H9 (cell line): ENCODE results near the gene MAP3K7CL. TPM values are rescaled to one million over a fixed set of nuclear protein-coding genes. Genes with fewer than 3 reads are reported as not detected.

ENCODE experiments used
- DNase-seq: peaks from one replicate; pipeline ENCODE4 v3.0.0-alpha.2; 2017
- H2AFZ ChIP-seq: one replicate; pipeline ENCODE4 v1.6.1; 2013; ENCODE audit warnings: mild to moderate bottlenecking, low read length, control low read depth, moderate library complexity
- H2AK5ac ChIP-seq: 2 replicates; pipeline ENCODE4 v1.6.1; 2013; ENCODE audit warnings: low read length, control low read depth, mixed read lengths; ENCODE audit not compliant: insufficient read length
- H2BK120ac ChIP-seq: one replicate; pipeline ENCODE4 v1.6.1; 2013; ENCODE audit warnings: low read depth, mild to moderate bottlenecking, low read length, control low read depth, inconsistent platforms; ENCODE audit not compliant: poor library complexity, severe bottlenecking
- H2BK12ac ChIP-seq: 2 replicates; pipeline ENCODE4 v1.6.1; 2013; ENCODE audit warnings: low read length, control low read depth, mixed read lengths, low read depth; ENCODE audit not compliant: insufficient read length
- H2BK15ac ChIP-seq: 2 replicates; pipeline ENCODE4 v1.6.1; 2013; ENCODE audit warnings: low read depth, low read length, control low read depth
- H2BK20ac ChIP-seq: one replicate; pipeline ENCODE4 v1.6.1; 2013; ENCODE audit warnings: low read depth, mild to moderate bottlenecking, low read length, control low read depth, inconsistent platforms; ENCODE audit not compliant: poor library complexity, severe bottlenecking
- H2BK5ac ChIP-seq: 2 replicates; pipeline ENCODE4 v1.6.1; 2013; ENCODE audit warnings: low read length, control low read depth, mixed read lengths; ENCODE audit not compliant: insufficient read length
- H3K14ac ChIP-seq: 2 replicates; pipeline ENCODE4 v1.6.1; 2013; ENCODE audit warnings: low read length, control low read depth; ENCODE audit not compliant: insufficient read depth
- H3K18ac ChIP-seq: 2 replicates; pipeline ENCODE4 v1.6.1; 2013; ENCODE audit warnings: low read depth, mild to moderate bottlenecking, mixed read lengths, low read length, control low read depth; ENCODE audit not compliant: insufficient read length
- H3K23ac ChIP-seq: 2 replicates; pipeline ENCODE4 v1.6.1; 2013; ENCODE audit warnings: low read length, control low read depth, mixed read lengths, low read depth; ENCODE audit not compliant: insufficient read length
- H3K23me2 ChIP-seq: 2 replicates; pipeline ENCODE4 v1.6.1; 2013; ENCODE audit warnings: low read depth, mild to moderate bottlenecking, mixed read lengths, low read length, control low read depth; ENCODE audit not compliant: insufficient read length, poor library complexity, severe bottlenecking
- H3K27ac ChIP-seq: 2 replicates; pipeline ENCODE4 v1.5.1; 2013; ENCODE audit warnings: low read length, control low read depth, mixed read lengths, low read depth; ENCODE audit not compliant: insufficient read length
- H3K27me3 ChIP-seq: 2 replicates; pipeline ENCODE4 v1.6.1; 2013; ENCODE audit warnings: low read length, control low read depth, inconsistent platforms; ENCODE audit not compliant: insufficient read depth
- H3K4ac ChIP-seq: 2 replicates; pipeline ENCODE4 v1.6.1; 2013; ENCODE audit warnings: low read depth, mild to moderate bottlenecking, control low read depth, inconsistent platforms, low read length, moderate library complexity
- H3K4me1 ChIP-seq: 2 replicates; pipeline ENCODE4 v1.6.1; 2013; ENCODE audit warnings: low read length, control low read depth, inconsistent platforms; ENCODE audit not compliant: insufficient read depth
- H3K4me2 ChIP-seq: 2 replicates; pipeline ENCODE4 v1.6.1; 2013; ENCODE audit warnings: low read length, control low read depth, mixed read lengths; ENCODE audit not compliant: insufficient read length, insufficient read depth
- H3K56ac ChIP-seq: 2 replicates; pipeline ENCODE4 v1.6.1; 2013; ENCODE audit warnings: low read depth, mild to moderate bottlenecking, mixed read lengths, low read length, control low read depth; ENCODE audit not compliant: insufficient read length
- H3K79me1 ChIP-seq: 2 replicates; pipeline ENCODE4 v1.6.1; 2013; ENCODE audit warnings: low read depth, mild to moderate bottlenecking, moderate library complexity, low read length, control low read depth, inconsistent platforms; ENCODE audit not compliant: insufficient read depth, poor library complexity, severe bottlenecking
- H3K79me2 ChIP-seq: 2 replicates; pipeline ENCODE4 v1.6.1; 2013; ENCODE audit warnings: low read length, control low read depth, inconsistent platforms; ENCODE audit not compliant: insufficient read depth
- H3K9ac ChIP-seq: 2 replicates; pipeline ENCODE4 v1.6.1; 2013; ENCODE audit warnings: low read length, control low read depth, mixed read lengths; ENCODE audit not compliant: insufficient read length; ENCODE audit errors: extremely low read depth
- H3K9me3 ChIP-seq: one replicate; pipeline ENCODE4 v1.6.1; 2013; ENCODE audit warnings: low read depth, low read length, inconsistent platforms; ENCODE audit not compliant: control insufficient read depth
- H3T11ph ChIP-seq: one replicate; pipeline ENCODE4 v1.6.1; 2013; ENCODE audit warnings: mild to moderate bottlenecking, low read length, control low read depth, inconsistent platforms
- H4K20me1 ChIP-seq: one replicate; pipeline ENCODE4 v1.6.1; 2013; ENCODE audit not compliant: control insufficient read depth, insufficient read length, insufficient read depth
- H4K5ac ChIP-seq: 2 replicates; pipeline ENCODE4 v1.6.1; 2013; ENCODE audit warnings: low read depth, mild to moderate bottlenecking, mixed read lengths, low read length, control low read depth; ENCODE audit not compliant: insufficient read length
- H4K8ac ChIP-seq: replicated peaks from 2 replicates; pipeline ENCODE4 v1.6.1; 2013; ENCODE audit warnings: low read length, control low read depth, mixed read lengths, low read depth; ENCODE audit not compliant: insufficient read length
- H4K91ac ChIP-seq: 2 replicates; pipeline ENCODE4 v1.6.1; 2013; ENCODE audit warnings: low read depth, mild to moderate bottlenecking, moderate library complexity, mixed read lengths, low read length, control low read depth; ENCODE audit not compliant: insufficient read length
- H3K27ac Mint-ChIP-seq, 3 experiments: 2 replicates in 2 of 3; 3 replicates in 1 of 3; pipeline ENCODE4 v1.8.0; 2020 to 2021; ENCODE audit warnings: mixed read lengths in 3 of 3, mild to moderate bottlenecking in 1 of 3, moderate library complexity in 1 of 3
- H3K27me3 Mint-ChIP-seq: 2 replicates; pipeline ENCODE4 v1.8.0; 2021; ENCODE audit warnings: low read depth, mild to moderate bottlenecking, moderate library complexity, mixed read lengths
- H3K36me3 Mint-ChIP-seq, 3 experiments: 2 replicates in 2 of 3; 3 replicates in 1 of 3; pipeline ENCODE4 v1.8.0; 2020 to 2021; ENCODE audit warnings: low read depth in 3 of 3, mixed read lengths in 3 of 3; ENCODE audit not compliant: insufficient read depth in 1 of 3
- H3K4me1 Mint-ChIP-seq, 2 experiments: 2 replicates each; pipeline ENCODE4 v1.8.0; 2020; ENCODE audit warnings: mixed read lengths in 2 of 2
- H3K4me3 Mint-ChIP-seq, 2 experiments: 2 replicates in 1 of 2; 3 replicates in 1 of 2; pipeline ENCODE4 v1.8.0; 2020 to 2021; ENCODE audit warnings: mild to moderate bottlenecking in 2 of 2, mixed read lengths in 2 of 2, moderate library complexity in 1 of 2
- H3K9me3 Mint-ChIP-seq, 2 experiments: 2 replicates in 1 of 2; 3 replicates in 1 of 2; pipeline ENCODE4 v1.8.0; 2020; ENCODE audit warnings: mild to moderate bottlenecking in 2 of 2, mixed read lengths in 2 of 2, moderate library complexity in 1 of 2
- CTCF ChIP-seq: fragments of 200-600 bp; sonication (generic); conservative IDR thresholded peaks from 3 replicates; pipeline ENCODE4 v1.8.0; 2021; ENCODE audit warnings: antibody characterized with exemption, mild to moderate bottlenecking
- WGBS: extraction: QIAGEN DNeasy Blood & Tissue Kit; methylation state at CpG from one replicate; pipeline ENCODE4 v1.1.7; 2013; ENCODE audit warnings: missing lambda C conversion rate, low lambda C conversion rate, mixed read lengths; ENCODE audit not compliant: insufficient read length; ENCODE audit errors: extremely low coverage; 5-methylcytosine and 5-hydroxymethylcytosine counted together
- total RNA-seq: library from RNA; stranded (reverse); gene quantifications from 2 replicates; pipeline ENCODE4 v1.2.1, GENCODE V29; 2021

The MAP3K7CL gene
- total RNA-seq, 1 experiment from 2014 or later: not detected

- Histone ChIP-seq H3K14ac (no peak overlapping the region), H3K18ac (no peak overlapping the region), H3K9ac (no peak overlapping the region), H3K27me3 (no peaks in the 10 kb centered on the region), H3K23ac (no peak overlapping the region), H2BK120ac (no peak overlapping the region), H3K9me3 (no peaks in the 10 kb centered on the region), H4K5ac (no peak overlapping the region), H4K20me1 (no peaks in the 10 kb centered on the region), H2BK15ac (no peak overlapping the region), H4K91ac (no peak overlapping the region), H2BK12ac (no peak overlapping the region), H3K4me1 (no peaks in the 10 kb centered on the region), H3K23me2 (no peaks in the 10 kb centered on the region), H3K4me2 (no peak overlapping the region), H2BK5ac (no peak overlapping the region), H2BK20ac (no peak overlapping the region), H3K56ac (no peak overlapping the region), H2AK5ac (no peak overlapping the region), H3K79me2 (no peaks in the 10 kb centered on the region), H2AFZ (no peak overlapping the region), H4K8ac (no peak overlapping the region), H3K27ac (no peak overlapping the region), H3K79me1 (no peaks in the 10 kb centered on the region), H3K4ac (no peak overlapping the region), H3T11ph (no peak overlapping the region)
- Mint-ChIP-seq H3K9me3 (no peaks in the 10 kb centered on the region; a peak in 1 of 5 replicates), H3K4me1 (peaks cover 7 to 14% of the 10 kb centered on the region in 2 experiments), H3K27ac (no peak overlapping the region), H3K36me3 (no peaks in the 10 kb centered on the region), H3K4me3 (no peak overlapping the region), H3K27me3 (no peaks in the 10 kb centered on the region)
- DNase-seq: no peak
- no peak for TF ChIP-seq CTCF
- WGBS: no CpG with 5 or more reads among the region's 1 CpG
Observed at GRCh38 chr21:29185172-29185571, 54.7 kb downstream of the MAP3K7CL start.
